GM12878 (cell line): ENCODE measurements around the gene SFXN4. TPM values are rescaled to one million over a fixed set of nuclear protein-coding genes. Genes with fewer than 3 reads are reported as not detected.

Source experiments
- CEBPB ChIP-seq, 2 experiments: fragments of 150-350 bp in 1 of 2; IDR thresholded peaks; 2 replicates each; pipeline ENCODE4 v1.6.1; 2012 to 2014; ENCODE audit warnings: low read depth in 2 of 2, low read length in 2 of 2, borderline replicate concordance in 1 of 2, inconsistent platforms in 1 of 2
- CHD2 ChIP-seq: IDR thresholded peaks from 2 replicates; pipeline ENCODE4 v1.6.1; 2011; ENCODE audit warnings: low read depth, low read length, improper control_type of control experiment, borderline replicate concordance
- GATAD2B ChIP-seq: fragments of 450-650 bp; conservative IDR thresholded peaks from 2 replicates; pipeline ENCODE4 v1.6.1; 2017; ENCODE audit warnings: low read depth, mild to moderate bottlenecking, moderate library complexity
- MEF2A ChIP-seq: IDR thresholded peaks from 2 replicates; pipeline ENCODE4 v1.6.1; 2011; ENCODE audit warnings: low read depth, mild to moderate bottlenecking, low read length, moderate library complexity; ENCODE audit not compliant: insufficient read depth
- MYB ChIP-seq: fragments of 150-350 bp; IDR thresholded peaks from 2 replicates; pipeline ENCODE4 v1.6.1; 2014; ENCODE audit warnings: mild to moderate bottlenecking, low read depth, low read length, borderline replicate concordance
- NR2C1 ChIP-seq: fragments of 450-650 bp; IDR thresholded peaks from 2 replicates; pipeline ENCODE4 v1.6.1; 2017; ENCODE audit warnings: antibody characterized with exemption, mild to moderate bottlenecking, moderate library complexity
- NRF1 ChIP-seq: conservative IDR thresholded peaks from 2 replicates; pipeline ENCODE4 v1.6.1; 2011; ENCODE audit warnings: mild to moderate bottlenecking, low read depth, low read length, improper control_type of control experiment
- PAX8 ChIP-seq: fragments of 450-650 bp; IDR thresholded peaks from 2 replicates; pipeline ENCODE4 v1.6.1; 2017; ENCODE audit warnings: mild to moderate bottlenecking, moderate library complexity
- PML ChIP-seq: IDR thresholded peaks from 2 replicates; pipeline ENCODE4 v1.6.1; 2012; ENCODE audit warnings: low read length, inconsistent platforms
- RBBP5 ChIP-seq: fragments of 200-600 bp; sonication (generic); conservative IDR thresholded peaks from 2 replicates; pipeline ENCODE4 v1.6.1; 2016
- SREBF1 ChIP-seq: IDR thresholded peaks from 2 replicates; pipeline ENCODE4 v1.6.1; 2012; ENCODE audit warnings: mild to moderate bottlenecking, low read length
- SRF ChIP-seq, 2 experiments: IDR thresholded peaks; 2 replicates each; pipeline ENCODE4 v1.6.1; 2011; ENCODE audit warnings: low read depth in 2 of 2, low read length in 2 of 2, mild to moderate bottlenecking in 1 of 2, moderate library complexity in 1 of 2
- STAT3 ChIP-seq: IDR thresholded peaks from 2 replicates; pipeline ENCODE4 v1.6.1; 2011; ENCODE audit warnings: low read depth, low read length, improper control_type of control experiment
- YBX1 ChIP-seq: fragments of 450-650 bp; IDR thresholded peaks from 2 replicates; pipeline ENCODE4 v1.6.1; 2016; ENCODE audit warnings: antibody characterized with exemption
- YY1 ChIP-seq: IDR thresholded peaks from 2 replicates; pipeline ENCODE4 v1.6.1; 2011; ENCODE audit warnings: low read depth, mild to moderate bottlenecking, low read length
- ZBTB11 ChIP-seq: fragments of 450-650 bp; formaldehyde crosslinking; IDR thresholded peaks from 2 replicates; pipeline ENCODE4 v1.5.0; 2022; ENCODE audit warnings: mild to moderate bottlenecking, missing genetic modification characterization
- ZBTB40 ChIP-seq: fragments of 450-650 bp; IDR thresholded peaks from 2 replicates; pipeline ENCODE4 v1.6.1; 2016; ENCODE audit warnings: mild to moderate bottlenecking, moderate library complexity, borderline replicate concordance
- ZNF592 ChIP-seq: fragments of 450-650 bp; IDR thresholded peaks from 2 replicates; pipeline ENCODE4 v1.6.1; 2017; ENCODE audit warnings: mild to moderate bottlenecking, moderate library complexity
- ZZZ3 ChIP-seq: IDR thresholded peaks from 2 replicates; pipeline ENCODE4 v1.6.1; 2011; ENCODE audit warnings: low read depth; ENCODE audit not compliant: control insufficient read depth, insufficient read length
- polyA plus RNA-seq, 11 experiments: library from polyadenylated mRNA; depleted of rRNA in 4 of 11; unstranded in 6 of 11; stranded (reverse) in 5 of 11; fragments of >200 nt; fragmentation: Nextera tagmentation in 4 of 11; fragmentation: Illumina TruSeq in 1 of 11; extraction: Ambion mirVana in 4 of 11; extraction: Trizol in 1 of 11; gene quantifications; 1 replicate in 1 of 11; 2 replicates in 10 of 11; pipeline versions ENCODE4 v1.2.1 to v1.2.3, GENCODE V29; 2011 to 2016; ENCODE audit warnings: inconsistent platforms in 2 of 11, missing spikeins in 2 of 11, low read depth in 1 of 11
- total RNA-seq, 4 experiments: library from RNA; depleted of rRNA in 3 of 4; stranded (reverse); fragments of >200 nt in 3 of 4; fragmentation: Illumina TruSeq in 1 of 4; extraction: Trizol in 1 of 4; gene quantifications; 2 replicates each; pipeline versions ENCODE4 v1.2.1 to v1.2.3, GENCODE V29; 2013 to 2021

SFXN4 gene
- total and polyA plus RNA-seq, 10 of the 15 experiments (the other 5 are each of a cell fraction or from before 2014, with no cell fraction given) = 40.7 to 111 (median 48.8) TPM

DNA sequence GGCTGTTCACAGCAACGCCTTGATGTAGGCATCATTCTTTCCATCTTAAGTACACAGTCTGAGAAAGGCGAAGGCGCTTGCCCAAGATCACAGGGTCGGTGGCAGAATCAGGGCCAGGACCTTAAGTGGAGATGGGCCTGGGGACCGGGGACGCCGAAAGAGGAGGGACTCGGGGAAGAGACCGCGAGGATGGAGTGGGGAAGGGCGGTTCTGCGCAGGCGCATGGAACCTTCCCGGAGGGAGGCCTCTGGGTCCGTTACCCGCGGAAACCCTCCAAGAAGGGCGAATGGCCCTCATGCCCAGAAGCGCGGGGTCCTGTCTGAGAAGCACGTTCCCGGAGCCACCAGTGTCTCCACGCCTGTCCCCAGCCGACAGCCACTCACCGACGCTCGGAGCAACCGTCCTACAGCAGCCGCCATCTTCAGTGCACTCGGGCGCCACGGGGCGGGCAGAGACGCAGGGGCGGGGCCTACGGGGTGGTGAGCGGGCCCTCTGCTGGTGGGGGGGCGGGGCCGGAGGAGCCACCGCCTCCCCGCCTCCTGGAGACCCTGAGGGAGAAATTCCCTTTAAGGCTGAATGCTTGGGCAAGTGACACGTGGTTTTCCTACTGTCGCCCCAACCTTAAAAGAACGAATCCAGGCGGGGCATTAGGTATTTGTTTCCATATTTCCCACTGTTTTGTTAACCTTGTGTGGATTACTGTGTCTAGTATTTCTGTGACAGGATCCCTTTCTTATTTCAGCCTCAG lies 13.0 kb upstream of the SFXN4 start, which contains the start of gene PRDX3 (continued):
- TF ChIP-seq ZNF592 = no peak; the same call in 1 of the 2 replicates
- TF ChIP-seq SRF (IDR thresholded peaks at IDR 0.05; ENCODE audit: low read depth in 2 of 2, low read length in 2 of 2) = 0 out of 4 replicates have a peak, but pooled peaks of 1 of the 2 experiments have one; percentile 49
- no peak for TF ChIP-seq PAX8
- no peak for TF ChIP-seq GATAD2B
- no peak for TF ChIP-seq CHD2
- peak; percentile 56 for TF ChIP-seq NRF1
- TF ChIP-seq YY1 = peak; percentile 98
- peak; percentile 82; the same call in 1 of the 2 replicates for TF ChIP-seq RBBP5
- TF ChIP-seq YBX1 = no peak
- no peak for TF ChIP-seq CEBPB (IDR thresholded peaks at IDR 0.05; ENCODE audit: borderline replicate concordance in 1 of 2, low read depth in 2 of 2, low read length in 2 of 2)
- 0 out of 2 replicates have a peak, but pooled peaks have one; percentile 14 for TF ChIP-seq MEF2A
- peak; percentile 86; the same call in 1 of the 2 replicates for TF ChIP-seq PML
- TF ChIP-seq NR2C1 = no peak
- no peak for TF ChIP-seq SREBF1
- no peak for TF ChIP-seq STAT3
- TF ChIP-seq MYB = no peak
- peak; percentile 80 for TF ChIP-seq ZBTB11
- 0 out of 2 replicates have a peak, but pooled peaks have one; percentile 52 for TF ChIP-seq ZBTB40
- TF ChIP-seq ZZZ3 = no peak
